BJ (cell line): Measurements from ENCODE around the gene RSPH1. TPM values are rescaled to one million over a fixed set of nuclear protein-coding genes. Genes with fewer than 3 reads are reported as not detected.

Experiments
- CTCF ChIA-PET: fragments of 350-600 bp; formaldehyde crosslinking; extraction: SDS; loops from one replicate; lab custom pipeline; 2021; ENCODE audit warnings: antibody characterized with exemption, inconsistent platforms; lab: Yijun Ruan, JAX
- POLR2A ChIA-PET: fragments of 300-600 bp; sonication (Branson Sonifier 250); formaldehyde crosslinking; extraction: SDS; loops from one replicate; lab custom pipeline; 2021; ENCODE audit warnings: antibody characterized with exemption; lab: Charles Lee
- DNase-seq: peaks from one replicate; pipeline ENCODE4 v3.0.0-alpha.2; 2011; ENCODE audit warnings: low read depth
- H3K27me3 ChIP-seq: 2 replicates; pipeline ENCODE4 v1.6.0; 2011; ENCODE audit warnings: low read length; ENCODE audit not compliant: control insufficient read depth, insufficient read depth
- H3K36me3 ChIP-seq: 2 replicates; pipeline ENCODE4 v1.5.1; 2011; ENCODE audit warnings: low read length; ENCODE audit not compliant: control insufficient read depth, insufficient read depth
- H3K4me3 ChIP-seq: 2 replicates; pipeline ENCODE4 v1.5.1; 2011; ENCODE audit warnings: low read depth, mild to moderate bottlenecking, control low read depth, low read length
- polyA plus RNA-seq: library from polyadenylated mRNA; depleted of rRNA; stranded (reverse); fragments of >200 nt; gene quantifications from 2 replicates; pipeline ENCODE4 v1.2.3, GENCODE V29; 2011
- TF ChIP-seq, protein P1 (sequence below): IDR thresholded peaks from 2 replicates; pipeline ENCODE4 v1.5.1; 2011; ENCODE audit warnings: low read depth, mild to moderate bottlenecking, control low read depth, inconsistent platforms, low read length, moderate library complexity; ENCODE audit not compliant: insufficient read depth

The RSPH1 gene
- polyA plus RNA-seq, 1 experiment: 0.11 TPM

DNA sequence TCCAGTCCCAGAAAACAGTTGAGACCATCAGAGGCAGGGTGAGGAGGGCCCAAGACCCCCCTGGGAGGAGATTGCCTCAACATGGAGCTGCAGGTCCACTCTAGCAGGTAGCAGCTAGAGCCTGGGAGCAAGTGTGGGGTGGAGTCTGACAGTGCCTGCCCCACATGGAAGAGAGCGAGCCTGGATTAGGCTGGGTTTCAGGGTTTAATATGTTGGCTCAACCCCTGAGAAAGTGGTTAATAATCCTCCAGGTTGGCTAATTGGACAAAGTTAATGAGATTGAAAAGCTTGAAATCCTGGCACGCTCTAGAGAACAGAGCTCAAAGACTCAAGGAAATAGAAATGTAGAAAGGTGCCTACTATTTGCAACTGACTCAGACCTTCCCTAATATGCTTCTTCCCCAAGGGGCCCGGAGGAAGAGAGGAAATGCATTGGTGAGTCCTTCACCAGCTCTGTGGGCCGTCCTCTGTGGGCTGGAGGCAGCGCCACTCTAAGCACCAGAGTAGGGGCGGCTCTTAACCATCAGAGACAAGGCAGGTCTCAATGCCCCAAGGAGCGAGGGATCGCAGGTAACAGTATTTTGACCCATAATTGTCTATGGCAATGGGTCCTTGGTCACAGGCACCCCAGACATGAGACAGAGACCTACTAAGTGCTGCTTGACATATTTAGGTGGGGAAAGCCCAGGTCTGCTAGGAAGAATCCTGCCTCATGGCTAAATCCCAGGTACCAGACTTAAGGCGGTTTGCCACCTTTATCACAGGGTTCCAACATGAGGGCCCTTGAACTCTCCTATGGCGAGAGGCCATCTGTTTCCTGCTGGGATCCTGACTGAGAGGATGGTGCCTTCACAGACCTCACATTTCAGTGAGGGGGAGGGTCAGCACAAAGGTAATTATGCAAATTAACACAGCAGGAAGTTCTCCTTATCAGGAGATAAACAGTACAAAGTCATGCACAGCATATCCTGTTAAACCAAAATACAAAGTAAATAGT lies 33.8 kb downstream of the RSPH1 start:
- no peaks in the 10 kb centered on the region for H3K27me3 ChIP-seq
- H3K36me3 ChIP-seq: no peaks in the 10 kb centered on the region
- H3K4me3 ChIP-seq: no peak overlapping the region
- TF ChIP-seq, protein P1, sequence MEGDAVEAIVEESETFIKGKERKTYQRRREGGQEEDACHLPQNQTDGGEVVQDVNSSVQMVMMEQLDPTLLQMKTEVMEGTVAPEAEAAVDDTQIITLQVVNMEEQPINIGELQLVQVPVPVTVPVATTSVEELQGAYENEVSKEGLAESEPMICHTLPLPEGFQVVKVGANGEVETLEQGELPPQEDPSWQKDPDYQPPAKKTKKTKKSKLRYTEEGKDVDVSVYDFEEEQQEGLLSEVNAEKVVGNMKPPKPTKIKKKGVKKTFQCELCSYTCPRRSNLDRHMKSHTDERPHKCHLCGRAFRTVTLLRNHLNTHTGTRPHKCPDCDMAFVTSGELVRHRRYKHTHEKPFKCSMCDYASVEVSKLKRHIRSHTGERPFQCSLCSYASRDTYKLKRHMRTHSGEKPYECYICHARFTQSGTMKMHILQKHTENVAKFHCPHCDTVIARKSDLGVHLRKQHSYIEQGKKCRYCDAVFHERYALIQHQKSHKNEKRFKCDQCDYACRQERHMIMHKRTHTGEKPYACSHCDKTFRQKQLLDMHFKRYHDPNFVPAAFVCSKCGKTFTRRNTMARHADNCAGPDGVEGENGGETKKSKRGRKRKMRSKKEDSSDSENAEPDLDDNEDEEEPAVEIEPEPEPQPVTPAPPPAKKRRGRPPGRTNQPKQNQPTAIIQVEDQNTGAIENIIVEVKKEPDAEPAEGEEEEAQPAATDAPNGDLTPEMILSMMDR: no peak
- ChIA-PET CTCF (no interaction called here), POLR2A (no interaction called here)
- no peak for DNase-seq

DNA sequence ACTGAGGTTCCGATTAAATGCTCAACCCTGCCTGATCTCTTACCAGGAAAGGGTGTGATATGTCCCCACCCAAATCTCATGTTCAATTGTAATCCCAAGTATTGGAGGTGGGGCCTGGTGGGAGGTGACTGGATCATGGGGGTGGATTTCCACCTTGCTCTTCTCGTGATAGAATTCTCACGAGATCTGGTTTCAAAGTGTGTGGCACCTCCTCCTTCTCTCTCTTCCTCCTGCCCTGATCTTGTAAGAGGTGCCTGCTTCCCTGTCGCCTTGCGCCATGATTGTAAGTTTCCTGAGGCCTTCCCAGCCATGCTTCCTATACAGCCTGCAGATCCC lies 34.9 kb downstream of the RSPH1 start:
- ChIA-PET CTCF (no interaction called here), POLR2A (no interaction called here)
- Histone ChIP-seq H3K27me3 (no peaks in the 10 kb centered on the region), H3K36me3 (no peaks in the 10 kb centered on the region), H3K4me3 (no peak overlapping the region)
- TF ChIP-seq, protein P1: no peak
- no peak for DNase-seq

DNA sequence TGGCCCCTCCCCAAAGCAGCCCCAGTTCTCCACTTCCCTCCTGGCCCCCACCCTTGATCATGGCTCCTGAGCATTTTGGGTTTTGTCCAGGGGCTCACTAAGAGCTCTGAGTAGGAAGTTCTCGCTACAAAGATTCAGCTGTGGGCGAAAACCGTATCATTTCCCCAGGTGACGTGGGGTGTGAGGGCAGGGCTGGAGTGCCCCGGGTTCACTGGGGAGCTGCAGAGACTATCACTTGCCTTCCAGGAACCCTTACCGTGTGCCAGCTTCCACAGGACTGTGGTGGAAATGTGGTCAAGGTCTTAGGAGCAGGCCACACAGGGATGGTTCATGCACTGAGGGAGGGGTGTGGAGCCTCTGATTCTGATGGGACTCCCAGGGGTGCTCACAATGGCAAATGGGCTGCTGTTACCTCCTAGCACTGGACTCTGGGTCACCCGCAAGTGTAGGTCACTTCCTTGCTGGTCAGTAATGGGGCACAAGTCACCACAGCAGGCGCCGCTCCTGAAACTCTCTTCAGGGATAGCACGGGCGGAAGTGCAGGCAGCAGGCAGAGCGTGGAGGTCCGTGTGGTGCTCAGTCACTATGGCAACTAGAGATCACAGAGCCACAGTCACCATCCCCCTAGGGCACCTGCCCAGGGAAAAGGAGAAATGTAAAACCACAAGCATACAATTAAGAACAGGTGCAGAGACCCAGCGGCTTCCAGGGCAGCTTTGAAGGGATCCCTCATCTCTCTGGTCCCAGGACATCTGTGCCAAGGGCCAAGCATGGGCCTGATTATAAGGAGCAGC lies 35.4 kb downstream of the RSPH1 start:
- Histone ChIP-seq H3K27me3 (no peaks in the 10 kb centered on the region; the same call in 1 of the 2 replicates), H3K36me3 (no peaks in the 10 kb centered on the region), H3K4me3 (no peak overlapping the region)
- no peak for DNase-seq
- ChIA-PET POLR2A (no interaction called here), CTCF (no interaction called here)
- TF ChIP-seq, protein P1: no peak

DNA sequence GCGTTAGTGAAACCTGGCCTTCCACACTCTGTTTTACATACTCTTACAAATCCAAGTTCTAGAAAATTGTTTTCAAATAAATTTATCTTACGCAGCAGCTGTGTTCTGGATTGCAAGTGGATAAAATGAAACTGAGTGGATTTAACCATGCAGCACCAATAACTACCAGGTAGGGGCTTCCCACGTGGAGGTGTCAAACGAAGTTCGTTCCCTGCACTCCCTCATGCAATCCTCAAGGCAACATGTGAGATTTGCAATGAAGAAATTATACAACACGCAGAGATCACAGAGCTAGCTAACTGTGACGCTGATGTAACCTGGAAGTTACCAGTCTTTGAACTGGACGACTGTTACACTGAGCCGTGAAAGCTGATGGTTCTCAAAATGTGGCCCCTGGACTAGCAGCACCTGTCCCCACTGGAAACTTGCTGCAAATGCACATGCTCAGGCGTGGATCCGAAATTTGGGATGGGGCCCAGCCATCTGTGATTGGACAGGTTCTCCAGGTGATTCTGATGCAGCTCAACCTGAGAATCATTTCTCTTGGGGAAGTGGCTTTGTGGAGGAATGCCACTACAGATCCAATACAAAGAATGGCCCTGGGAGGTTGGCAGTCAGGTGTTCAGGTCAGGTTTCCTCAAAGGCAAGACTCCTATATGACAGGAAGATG lies 36.3 kb downstream of the RSPH1 start:
- Histone ChIP-seq H3K36me3 (no peaks in the 10 kb centered on the region), H3K27me3 (no peaks in the 10 kb centered on the region; the same call in 1 of the 2 replicates), H3K4me3 (no peak overlapping the region)
- ChIA-PET CTCF (no interaction called here), POLR2A (no interaction called here)
- TF ChIP-seq, protein P1: no peak
- DNase-seq: no peak
